CD4-positive, alpha-beta T cell treated with Interferon alpha-2 for 1 hour (primary cell): Measurements from ENCODE around the gene LGI4.
"Not testable (repeated sequence)": the region's sequence is repeated elsewhere in the genome, so short reads cannot be mapped to it uniquely, and the experiment has no call there.

ENCODE experiments used
- DNase-seq, 2 donors: peaks; one replicate each; pipeline ENCODE4 v3.0.0-alpha.2; 2020 to 2022

LGI4 gene

DNA sequence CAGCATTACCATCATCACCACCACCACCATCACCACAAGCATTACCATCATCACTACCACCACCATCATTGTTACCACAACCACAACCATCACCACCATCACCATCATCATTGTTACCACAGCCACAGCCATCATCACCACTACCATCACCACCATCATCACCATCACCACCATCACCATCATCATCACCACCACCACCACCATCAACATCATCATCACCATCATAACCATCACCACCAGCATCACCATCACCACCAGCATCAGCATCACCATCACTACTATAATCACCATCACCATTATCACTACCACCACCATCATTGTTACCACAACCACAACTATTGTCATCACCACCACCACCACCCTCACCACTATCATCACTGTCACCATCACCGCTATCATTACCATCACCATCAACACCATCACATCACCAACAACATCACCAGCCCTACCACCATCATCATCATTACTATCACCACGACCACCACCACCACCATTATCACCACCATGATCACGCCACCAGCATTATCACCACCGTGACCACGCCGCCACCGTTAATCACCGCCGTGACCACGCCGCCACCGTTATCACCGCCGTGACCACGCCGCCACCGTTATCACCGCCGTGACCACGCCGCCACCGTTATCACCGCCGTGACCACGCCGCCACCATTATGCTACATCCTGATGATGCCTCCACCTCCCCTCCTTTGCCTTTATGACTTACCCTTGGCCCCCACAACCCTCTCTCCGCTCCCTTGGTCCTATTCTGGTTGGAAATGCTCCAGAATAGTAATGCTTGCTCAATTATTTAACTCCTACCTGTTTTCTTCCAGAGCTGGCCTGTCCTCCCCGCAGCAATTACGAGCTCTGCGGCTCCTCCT, 29.2 kb downstream of the LGI4 start:
- DNase-seq, result no peak

DNA sequence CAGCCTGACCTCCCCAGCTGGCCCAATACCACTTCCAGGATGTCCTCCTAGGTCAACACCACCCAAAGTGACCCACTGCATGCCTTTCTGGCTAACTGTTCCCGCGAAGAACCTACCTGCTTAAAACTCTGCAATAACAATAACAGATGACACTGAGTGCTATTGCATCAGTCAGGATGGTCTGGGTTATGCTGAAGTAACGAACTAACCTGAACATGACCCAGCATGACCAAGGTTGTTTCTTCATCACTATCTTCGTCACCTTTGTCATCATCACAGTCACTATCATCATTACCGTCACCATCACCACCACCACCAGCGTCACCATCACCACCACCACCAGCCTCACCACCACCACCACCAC, 29.8 kb downstream of the LGI4 start:
- DNase-seq, result no peak

- no peak for DNase-seq
Observed at GRCh38 chr19:35104361-35104760, 30.5 kb downstream of the LGI4 start.

- not testable (repeated sequence) for DNase-seq
Observed at GRCh38 chr19:35103614-35104013, 31.2 kb downstream of the LGI4 start.

- DNase-seq, result not testable (repeated sequence)
Observed at GRCh38 chr19:35101949-35102348, 32.9 kb downstream of the LGI4 start.

- no peak for DNase-seq
Observed at GRCh38 chr19:35100588-35101533, 34.0 kb downstream of the LGI4 start.

GRCh38 chr19:35099897-35100275, 35.0 kb downstream of the LGI4 start:
- no peak for DNase-seq

GRCh38 chr19:35099155-35099896, 35.5 kb downstream of the LGI4 start:
- no peak for DNase-seq

DNA sequence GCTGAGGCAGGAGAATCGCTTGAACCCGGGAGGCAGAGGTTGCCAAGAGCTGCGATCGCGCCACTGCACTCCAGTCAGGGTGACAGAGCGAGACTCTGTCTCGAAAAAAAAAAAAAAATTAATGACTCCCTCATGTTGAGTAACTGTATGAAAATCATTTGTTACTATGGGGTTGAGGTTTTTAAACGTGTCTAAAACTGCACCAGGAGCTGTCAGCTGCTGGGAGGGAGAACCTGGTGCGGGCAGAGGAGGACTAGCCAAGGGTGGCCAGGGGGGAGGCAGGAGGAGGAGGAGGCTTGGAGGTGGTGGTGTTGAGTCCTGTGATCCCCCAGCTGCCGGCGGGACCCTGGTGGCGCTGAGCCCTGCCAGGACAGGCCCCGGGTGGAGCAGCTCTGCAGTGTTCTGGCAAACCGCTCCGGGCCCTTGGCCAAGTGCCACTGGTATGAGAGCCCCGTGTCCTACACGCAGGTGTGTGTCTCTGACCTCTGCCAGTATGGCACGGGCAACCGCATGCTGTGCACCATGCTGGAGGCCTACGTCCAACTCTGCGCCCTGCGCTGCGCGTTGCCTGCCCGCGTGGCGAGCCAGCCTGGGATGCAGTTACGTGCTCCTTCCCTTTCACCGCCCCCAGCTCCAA, 36.3 kb downstream of the LGI4 start:
- no peak for DNase-seq

GRCh38 chr19:35095667-35096368, 39.0 kb downstream of the LGI4 start:
- no peak for DNase-seq

DNA sequence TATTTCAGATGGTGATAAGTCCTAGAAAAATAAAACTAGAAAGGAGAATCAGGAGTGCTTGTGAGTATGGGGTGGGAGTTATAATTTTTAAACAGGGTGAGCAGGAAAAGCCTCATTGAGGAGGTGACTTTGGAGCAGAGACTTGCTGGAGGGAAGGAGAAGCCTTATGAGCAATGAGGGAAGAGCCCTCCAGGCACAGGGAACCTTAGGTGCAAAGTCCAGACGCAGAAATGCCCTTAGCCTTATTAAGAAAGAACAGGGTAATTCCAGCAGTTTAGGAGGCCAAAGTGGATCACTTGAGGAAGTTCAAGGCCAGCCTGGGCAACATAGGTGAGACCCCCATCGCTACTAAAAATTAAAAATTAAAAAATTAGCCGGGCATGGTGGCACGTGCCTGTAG, 40.2 kb downstream of the LGI4 start:
- DNase-seq, result no peak

DNA sequence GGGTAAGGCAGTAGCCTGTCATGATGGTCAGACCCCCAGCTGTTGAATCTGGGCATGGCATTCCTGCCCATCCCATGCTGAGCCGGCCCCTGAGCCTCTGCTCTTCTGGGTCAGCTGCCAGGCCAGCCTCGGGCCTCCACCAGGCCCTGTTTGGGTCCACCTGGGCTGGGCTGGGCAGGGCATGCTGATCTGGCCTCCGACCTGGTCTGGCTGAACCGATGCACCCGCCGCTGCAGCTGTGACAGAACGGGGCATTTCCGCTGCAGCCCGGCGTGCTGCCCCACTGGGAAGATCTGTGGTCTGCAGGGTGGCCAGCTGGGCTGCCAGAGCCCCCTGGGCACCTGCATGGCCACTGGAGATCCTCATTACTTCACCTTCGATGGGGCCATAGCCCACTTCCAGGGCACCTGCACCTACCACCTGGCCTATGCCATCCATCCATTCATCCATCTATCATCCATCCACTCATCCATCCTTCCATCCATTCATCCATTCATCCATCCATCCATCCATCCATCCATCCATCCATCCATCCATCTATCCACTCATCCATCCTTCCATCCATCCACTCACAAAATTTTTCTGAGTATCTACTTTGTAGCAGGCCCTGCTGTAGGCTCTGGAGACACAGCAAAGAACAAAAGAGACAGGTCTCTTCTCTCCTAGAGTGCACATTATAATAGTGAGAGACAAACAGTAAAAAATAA, 40.8 kb downstream of the LGI4 start:
- DNase-seq, result no peak

GRCh38 chr19:35093430-35093829, 41.4 kb downstream of the LGI4 start:
- no peak for DNase-seq

GRCh38 chr19:35090506-35091214, 44.2 kb downstream of the LGI4 start:
- DNase-seq, result peak; percentile 37 to 61

- no peak for DNase-seq
Observed at GRCh38 chr19:35090160-35090505, 44.7 kb downstream of the LGI4 start.

DNA sequence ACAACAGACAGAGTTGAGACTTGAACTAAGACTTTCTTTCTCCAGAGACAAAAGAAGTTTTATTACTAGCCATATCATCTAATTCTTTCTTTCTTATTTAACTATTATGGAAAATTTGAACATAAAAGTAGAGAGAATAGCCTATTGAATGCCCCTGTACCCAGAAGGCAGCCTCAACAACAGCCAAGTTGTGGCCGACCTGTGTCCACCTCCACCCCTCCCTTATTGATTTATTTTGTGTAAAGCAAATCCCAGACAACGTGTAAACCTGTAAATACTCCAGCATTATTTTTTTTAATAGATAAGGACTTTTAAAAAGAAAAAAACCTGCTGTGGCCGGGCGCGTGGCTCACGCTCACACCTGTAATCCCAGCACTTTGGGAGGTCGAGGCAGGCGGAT, 45.3 kb downstream of the LGI4 start:
- no peak for DNase-seq

GRCh38 chr19:35088131-35088913, 46.5 kb downstream of the LGI4 start:
- DNase-seq, result no peak

GRCh38 chr19:35087393-35087792, 47.5 kb downstream of the LGI4 start:
- no peak for DNase-seq

DNA sequence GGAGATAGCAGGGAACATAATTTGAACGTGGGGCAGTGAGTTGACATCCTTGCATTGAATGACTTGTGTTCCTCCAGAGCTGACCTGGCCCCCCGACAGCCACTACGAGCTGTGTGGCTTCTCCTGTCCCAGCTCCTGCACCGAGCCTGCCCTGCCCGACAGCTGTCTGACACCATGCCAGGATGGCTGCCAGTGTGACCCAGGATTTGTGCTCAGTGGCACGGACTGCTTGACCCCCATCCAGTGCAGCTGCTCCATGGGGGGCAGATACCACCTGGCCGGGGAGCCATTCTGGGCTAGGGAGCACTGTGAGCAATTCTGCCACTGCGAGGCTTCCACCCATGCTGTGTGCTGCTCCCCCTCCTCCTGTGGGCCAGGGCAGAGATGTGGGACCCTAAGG, 48.4 kb downstream of the LGI4 start:
- DNase-seq, result no peak

DNA sequence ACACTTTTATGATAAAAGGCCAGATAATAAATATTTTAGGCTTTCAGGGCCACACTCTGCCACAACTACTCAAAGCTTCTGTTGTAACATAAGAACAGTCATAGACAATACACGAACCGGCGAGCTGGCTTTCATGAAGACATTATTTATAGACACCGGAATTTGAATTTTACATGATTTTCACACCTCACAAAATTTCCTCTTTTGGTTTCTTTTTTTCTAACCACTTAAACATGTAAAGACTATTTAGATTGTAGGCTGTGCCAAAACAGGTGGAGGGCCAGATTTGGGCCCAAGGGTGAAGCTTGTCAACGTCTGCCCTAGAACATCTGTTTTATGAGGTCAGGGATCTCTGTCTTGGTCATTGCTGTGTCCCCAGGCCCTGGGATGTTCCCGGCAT, 48.9 kb downstream of the LGI4 start:
- DNase-seq, result peak in 1 of 2 donors; percentile 15
